ENCODE data around the gene UCK2.

UCK2 gene

GRCh38 chr1:165937829-165938228 lies 110.4 kb downstream of the UCK2 start:
- H2AFZ ChIP-seq (ENCODE audit: low read depth, low read length): no peak overlapping the region
- H3K36me3 ChIP-seq (replicated peaks; ENCODE audit: low read depth, low read length): no peaks in the 10 kb centered on the region
- H3K4me2 ChIP-seq (ENCODE audit: low read length): no peak overlapping the region
- H3K4me1 ChIP-seq (ENCODE audit: low read length): peaks cover 7% of the 10 kb centered on the region
- H3K9ac ChIP-seq (ENCODE audit: low read length): no peak overlapping the region
- no peaks in the 10 kb centered on the region for H3K79me2 ChIP-seq (ENCODE audit: low read length)
- no peaks in the 10 kb centered on the region for H4K20me1 ChIP-seq (ENCODE audit: insufficient read depth, low read length)
- H3K27ac ChIP-seq (ENCODE audit: low read length): no peak overlapping the region
- no peaks in the 10 kb centered on the region for H3K27me3 ChIP-seq (ENCODE audit: low read depth, low read length)
- TF ChIP-seq EZH2phosphoT487 (IDR thresholded peaks at IDR 0.05; ENCODE audit: low read depth) (no peak), CTCF (IDR thresholded peaks at IDR 0.05; ENCODE audit: low read depth, low read length) (no peak)
- H3K9me3 ChIP-seq (ENCODE audit: insufficient read depth, low read length): no peaks in the 10 kb centered on the region
- H3K4me3 ChIP-seq (ENCODE audit: low read length): no peak overlapping the region

- no peak overlapping the region for H3K27ac ChIP-seq (ENCODE audit: low read length)
- no peaks in the 10 kb centered on the region for H3K27me3 ChIP-seq (ENCODE audit: low read depth, low read length)
- H4K20me1 ChIP-seq (ENCODE audit: insufficient read depth, low read length): no peaks in the 10 kb centered on the region
- TF ChIP-seq CTCF (IDR thresholded peaks at IDR 0.05; ENCODE audit: low read depth, low read length) (no peak), EZH2phosphoT487 (IDR thresholded peaks at IDR 0.05; ENCODE audit: low read depth) (no peak)
- peaks cover 17% of the 10 kb centered on the region for H3K4me1 ChIP-seq (ENCODE audit: low read length)
- H3K79me2 ChIP-seq (ENCODE audit: low read length): no peaks in the 10 kb centered on the region
- no peak overlapping the region for H3K4me2 ChIP-seq (ENCODE audit: low read length)
- no peak overlapping the region for H3K4me3 ChIP-seq (ENCODE audit: low read length)
- no peak overlapping the region for H3K9ac ChIP-seq (ENCODE audit: low read length)
- H3K36me3 ChIP-seq (replicated peaks; ENCODE audit: low read depth, low read length): no peaks in the 10 kb centered on the region
- H2AFZ ChIP-seq (ENCODE audit: low read depth, low read length): no peak overlapping the region
- no peaks in the 10 kb centered on the region for H3K9me3 ChIP-seq (ENCODE audit: insufficient read depth, low read length)
These were observed 111.4 kb downstream of the UCK2 start for GRCh38 chr1:165938844-165939243.

- Histone ChIP-seq H4K20me1 (ENCODE audit: insufficient read depth, low read length) (no peaks in the 10 kb centered on the region), H3K4me1 (ENCODE audit: low read length) (peaks cover 30% of the 10 kb centered on the region), H3K4me2 (ENCODE audit: low read length) (no peak overlapping the region), H3K36me3 (replicated peaks; ENCODE audit: low read depth, low read length) (no peaks in the 10 kb centered on the region), H3K79me2 (ENCODE audit: low read length) (no peaks in the 10 kb centered on the region), H3K27ac (ENCODE audit: low read length) (no peak overlapping the region), H3K27me3 (ENCODE audit: low read depth, low read length) (no peaks in the 10 kb centered on the region), H2AFZ (ENCODE audit: low read depth, low read length) (no peak overlapping the region), H3K9me3 (ENCODE audit: insufficient read depth, low read length) (no peaks in the 10 kb centered on the region), H3K9ac (ENCODE audit: low read length) (no peak overlapping the region), H3K4me3 (ENCODE audit: low read length) (no peak overlapping the region)
- no peak for TF ChIP-seq CTCF (IDR thresholded peaks at IDR 0.05; ENCODE audit: low read depth, low read length)
These were observed 114.1 kb downstream of the UCK2 start for GRCh38 chr1:165941531-165941930.

- Histone ChIP-seq H3K79me2 (ENCODE audit: low read length) (no peaks in the 10 kb centered on the region), H3K9me3 (ENCODE audit: insufficient read depth, low read length) (no peaks in the 10 kb centered on the region), H3K4me2 (ENCODE audit: low read length) (no peak overlapping the region), H3K27me3 (ENCODE audit: low read depth, low read length) (no peaks in the 10 kb centered on the region), H3K4me1 (ENCODE audit: low read length) (peaks cover 30% of the 10 kb centered on the region), H3K4me3 (ENCODE audit: low read length) (no peak overlapping the region), H3K27ac (ENCODE audit: low read length) (no peak overlapping the region), H4K20me1 (ENCODE audit: insufficient read depth, low read length) (no peaks in the 10 kb centered on the region), H3K36me3 (replicated peaks; ENCODE audit: low read depth, low read length) (no peaks in the 10 kb centered on the region), H2AFZ (ENCODE audit: low read depth, low read length) (no peak overlapping the region), H3K9ac (ENCODE audit: low read length) (no peak overlapping the region)
- no peak for TF ChIP-seq CTCF (IDR thresholded peaks at IDR 0.05; ENCODE audit: low read depth, low read length)
- TF ChIP-seq EZH2phosphoT487 (IDR thresholded peaks at IDR 0.05; ENCODE audit: low read depth): no peak
These were observed 114.6 kb downstream of the UCK2 start for GRCh38 chr1:165942062-165942461.
